Suprapubic skin (tissue), 4 donors: ENCODE results near the gene SPECC1L.

Experiments used
- EP300 ChIP-seq: sonication (generic); formaldehyde crosslinking; IDR thresholded peaks from one replicate; pipeline ENCODE4 v1.6.1; 2017; ENCODE audit warnings: antibody characterized with exemption
- POLR2A ChIP-seq, 2 donors: fragments of 450-650 bp; IDR thresholded peaks; one replicate each; pipeline ENCODE4 v1.6.1; 2017; ENCODE audit warnings: antibody characterized with exemption in 2 of 2, mild to moderate bottlenecking in 2 of 2, moderate library complexity in 2 of 2
- POLR2AphosphoS5 ChIP-seq, 3 donors: sonication (generic); formaldehyde crosslinking; IDR thresholded peaks; one replicate each; pipeline ENCODE4 v1.6.1; 2017; ENCODE audit warnings: antibody characterized with exemption in 3 of 3
- TF ChIP-seq, protein P1 (sequence below), 2 donors: fragments of 200-600 bp in 1 of 2; fragments of 450-650 bp in 1 of 2; sonication (generic) in 1 of 2; IDR thresholded peaks; one replicate each; pipeline ENCODE4 v1.5.1; 2016 to 2019; ENCODE audit warnings: antibody characterized with exemption in 2 of 2, mild to moderate bottlenecking in 1 of 2, moderate library complexity in 1 of 2

DNA sequence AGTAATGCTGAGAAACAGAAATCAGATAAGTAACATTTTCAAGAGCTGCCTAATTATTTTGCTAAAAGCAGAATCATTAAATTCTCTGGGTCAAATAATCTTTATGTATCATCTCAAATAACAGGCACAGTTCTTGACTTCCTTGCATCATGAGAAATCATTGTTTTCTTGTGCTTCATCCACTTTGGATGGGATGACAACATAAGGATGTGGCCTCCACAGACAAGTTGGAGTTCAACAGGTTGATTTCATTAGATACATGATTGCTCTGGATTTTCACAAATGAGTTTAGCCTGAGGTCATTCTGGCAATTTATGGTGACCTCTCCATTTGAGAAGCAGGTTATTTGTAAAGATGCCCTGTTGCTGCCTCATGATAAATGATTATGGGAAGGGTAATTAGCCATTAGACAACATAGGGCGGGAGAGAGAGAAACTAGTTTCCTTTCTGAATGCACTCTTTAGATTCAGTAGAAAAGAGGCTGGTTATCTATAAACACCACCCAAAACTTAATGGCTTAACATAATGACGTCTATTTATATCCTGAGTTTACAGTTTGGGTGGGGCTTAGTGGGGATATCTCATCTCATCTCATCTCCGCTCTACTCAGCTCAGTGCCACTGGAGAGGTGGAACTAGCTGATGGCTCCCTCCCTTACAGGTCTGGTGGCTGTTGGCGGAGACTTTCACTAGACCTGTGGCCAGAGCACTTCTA is 121.7 kb downstream of the SPECC1L start:
- TF ChIP-seq POLR2A (IDR thresholded peaks at IDR 0.05) (no peak), POLR2AphosphoS5 (IDR thresholded peaks at IDR 0.05) (no peak), EP300 (no peak)
- TF ChIP-seq, protein P1, sequence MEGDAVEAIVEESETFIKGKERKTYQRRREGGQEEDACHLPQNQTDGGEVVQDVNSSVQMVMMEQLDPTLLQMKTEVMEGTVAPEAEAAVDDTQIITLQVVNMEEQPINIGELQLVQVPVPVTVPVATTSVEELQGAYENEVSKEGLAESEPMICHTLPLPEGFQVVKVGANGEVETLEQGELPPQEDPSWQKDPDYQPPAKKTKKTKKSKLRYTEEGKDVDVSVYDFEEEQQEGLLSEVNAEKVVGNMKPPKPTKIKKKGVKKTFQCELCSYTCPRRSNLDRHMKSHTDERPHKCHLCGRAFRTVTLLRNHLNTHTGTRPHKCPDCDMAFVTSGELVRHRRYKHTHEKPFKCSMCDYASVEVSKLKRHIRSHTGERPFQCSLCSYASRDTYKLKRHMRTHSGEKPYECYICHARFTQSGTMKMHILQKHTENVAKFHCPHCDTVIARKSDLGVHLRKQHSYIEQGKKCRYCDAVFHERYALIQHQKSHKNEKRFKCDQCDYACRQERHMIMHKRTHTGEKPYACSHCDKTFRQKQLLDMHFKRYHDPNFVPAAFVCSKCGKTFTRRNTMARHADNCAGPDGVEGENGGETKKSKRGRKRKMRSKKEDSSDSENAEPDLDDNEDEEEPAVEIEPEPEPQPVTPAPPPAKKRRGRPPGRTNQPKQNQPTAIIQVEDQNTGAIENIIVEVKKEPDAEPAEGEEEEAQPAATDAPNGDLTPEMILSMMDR (IDR thresholded peaks at IDR 0.05): no peak
